Testis (tissue), 2 donors: ENCODE measurements around the gene HS1BP3.

ENCODE experiments used
- CTCF ChIP-seq, 3 experiments: fragments of 450-650 bp in 2 of 3; fragments of 200-600 bp in 1 of 3; sonication (generic) in 1 of 3; IDR thresholded peaks; one replicate each; pipeline ENCODE4 v1.5.1; 2016 to 2019; ENCODE audit warnings: antibody characterized with exemption in 3 of 3, mild to moderate bottlenecking in 2 of 3, moderate library complexity in 1 of 3
- POLR2A ChIP-seq: fragments of 450-650 bp; IDR thresholded peaks from one replicate; pipeline ENCODE4 v1.6.1; 2017; ENCODE audit warnings: antibody characterized with exemption, mild to moderate bottlenecking, moderate library complexity

GRCh38 chr2:20573620-20574422 is 77.1 kb downstream of the HS1BP3 start:
- TF ChIP-seq POLR2A (no peak), CTCF (IDR thresholded peaks at IDR 0.05) (no peak)
